ENCODE results near the gene ANKRD60.
A peak's percentile ranks its signal among the peaks of the same experiment; 100 is the strongest.

ANKRD60 gene

GRCh38 chr20:58218665-58219341 is 9.7 kb downstream of the ANKRD60 start:
- DNase-seq, result no peak

- DNase-seq, result no peak
Measured at GRCh38 chr20:58216334-58216733, 12.1 kb downstream of the ANKRD60 start.

- DNase-seq, result no peak
Measured at GRCh38 chr20:58215116-58215515, 13.3 kb downstream of the ANKRD60 start.

- DNase-seq, result no peak
Measured at GRCh38 chr20:58214310-58214709, 14.1 kb downstream of the ANKRD60 start.

- DNase-seq, result no peak
Measured at GRCh38 chr20:58213716-58214115, 14.7 kb downstream of the ANKRD60 start.

- no peak for DNase-seq
Measured at GRCh38 chr20:58213121-58213520, 15.3 kb downstream of the ANKRD60 start.

- no peak for DNase-seq
Measured at GRCh38 chr20:58212636-58213035, 15.8 kb downstream of the ANKRD60 start.

GRCh38 chr20:58210398-58210747 is 18.1 kb downstream of the ANKRD60 start:
- no peak for DNase-seq

- peak; percentile 86 to 93 (median 88) for DNase-seq
Measured at GRCh38 chr20:58209652-58210397, 18.6 kb downstream of the ANKRD60 start.

GRCh38 chr20:58208944-58209343 is 19.5 kb downstream of the ANKRD60 start:
- DNase-seq, result no peak

GRCh38 chr20:58205850-58206249 is 22.6 kb downstream of the ANKRD60 start:
- DNase-seq, result no peak

- DNase-seq, result no peak
Measured at GRCh38 chr20:58202044-58202443, 26.4 kb downstream of the ANKRD60 start.

- DNase-seq, result no peak
Measured at GRCh38 chr20:58201616-58202015, 26.8 kb downstream of the ANKRD60 start.

GRCh38 chr20:58199469-58199868 is 29.0 kb downstream of the ANKRD60 start:
- DNase-seq, result no peak

GRCh38 chr20:58198901-58199355 is 29.5 kb downstream of the ANKRD60 start:
- no peak for DNase-seq

- no peak for DNase-seq
Measured at GRCh38 chr20:58198384-58198783, 30.1 kb downstream of the ANKRD60 start.

GRCh38 chr20:58197185-58197469 is 31.3 kb downstream of the ANKRD60 start:
- DNase-seq, result no peak

GRCh38 chr20:58196402-58197184 is 31.9 kb downstream of the ANKRD60 start:
- no peak for DNase-seq

- no peak for DNase-seq
Measured at GRCh38 chr20:58195047-58195446, 33.4 kb downstream of the ANKRD60 start.

- no peak for DNase-seq
Measured at GRCh38 chr20:58194175-58194791, 34.2 kb downstream of the ANKRD60 start.

GRCh38 chr20:58192567-58192966 is 35.9 kb downstream of the ANKRD60 start:
- DNase-seq, result peak in 2 of 4 experiments; percentile 5 to 17

- DNase-seq, result no peak
Measured at GRCh38 chr20:58192065-58192464, 36.4 kb downstream of the ANKRD60 start.

GRCh38 chr20:58188527-58188926 is 39.9 kb downstream of the ANKRD60 start:
- no peak for DNase-seq
